ENCODE results near the gene KCNJ8.

DNA sequence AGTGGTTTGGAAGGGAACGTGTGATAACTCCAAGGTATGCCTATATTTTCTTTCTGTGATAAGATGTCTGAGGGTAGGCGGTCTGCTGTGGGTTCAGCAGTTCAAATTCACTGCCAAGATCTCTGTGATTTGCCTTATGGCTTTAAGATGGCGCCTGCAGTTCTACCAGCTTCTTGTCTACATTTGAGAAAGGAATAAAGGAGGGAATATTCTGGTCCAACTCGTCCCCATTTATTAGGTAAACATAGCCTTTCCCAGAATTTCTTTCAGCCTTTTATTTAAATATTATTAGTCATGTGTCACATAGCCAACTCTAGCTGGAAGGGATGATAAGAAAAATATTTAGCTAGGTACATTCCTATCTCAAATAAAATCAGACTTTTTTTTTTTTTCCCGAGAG lies 48.8 kb downstream of the KCNJ8 start:
- TF ChIP-seq, protein P1, sequence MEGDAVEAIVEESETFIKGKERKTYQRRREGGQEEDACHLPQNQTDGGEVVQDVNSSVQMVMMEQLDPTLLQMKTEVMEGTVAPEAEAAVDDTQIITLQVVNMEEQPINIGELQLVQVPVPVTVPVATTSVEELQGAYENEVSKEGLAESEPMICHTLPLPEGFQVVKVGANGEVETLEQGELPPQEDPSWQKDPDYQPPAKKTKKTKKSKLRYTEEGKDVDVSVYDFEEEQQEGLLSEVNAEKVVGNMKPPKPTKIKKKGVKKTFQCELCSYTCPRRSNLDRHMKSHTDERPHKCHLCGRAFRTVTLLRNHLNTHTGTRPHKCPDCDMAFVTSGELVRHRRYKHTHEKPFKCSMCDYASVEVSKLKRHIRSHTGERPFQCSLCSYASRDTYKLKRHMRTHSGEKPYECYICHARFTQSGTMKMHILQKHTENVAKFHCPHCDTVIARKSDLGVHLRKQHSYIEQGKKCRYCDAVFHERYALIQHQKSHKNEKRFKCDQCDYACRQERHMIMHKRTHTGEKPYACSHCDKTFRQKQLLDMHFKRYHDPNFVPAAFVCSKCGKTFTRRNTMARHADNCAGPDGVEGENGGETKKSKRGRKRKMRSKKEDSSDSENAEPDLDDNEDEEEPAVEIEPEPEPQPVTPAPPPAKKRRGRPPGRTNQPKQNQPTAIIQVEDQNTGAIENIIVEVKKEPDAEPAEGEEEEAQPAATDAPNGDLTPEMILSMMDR (IDR thresholded peaks at IDR 0.05), result no peak
- TF ChIP-seq POLR2A (IDR thresholded peaks at IDR 0.05), result no peak
